ENCODE results near the gene ING2. TPM values are rescaled to one million over a fixed set of nuclear protein-coding genes. Genes with fewer than 3 reads are reported as not detected.

Gene ING2
- total RNA-seq, 1 donor from 2014 or later = 5.9 TPM

GRCh38 chr4:183504064-183504929, 561 bp upstream of the ING2 start:
- intact Hi-C loops (cut with micrococcal nuclease) = no loop called here
- Histone ChIP-seq H3K4me1 (peaks cover 41% of the 10 kb centered on the region), H3K36me3 (no peaks in the 10 kb centered on the region), H3K27me3 (ENCODE audit: low read depth) (no peaks in the 10 kb centered on the region), H3K4me3 (peak overlapping the region; percentile 97), H3K9me3 (replicated peaks) (no peaks in the 10 kb centered on the region), H3K27ac (replicated peaks) (peak overlapping the region; percentile 97)
- peak; percentile 35 for TF ChIP-seq CTCF (IDR thresholded peaks at IDR 0.05; ENCODE audit: borderline replicate concordance)
- DNase-seq = peak; percentile 100

GRCh38 chr4:183505611-183506388, 942 bp downstream of the ING2 start:
- peaks cover 7% of the 10 kb centered on the region for H3K36me3 ChIP-seq
- peak overlapping the region; percentile 97 for H3K27ac ChIP-seq (replicated peaks)
- peak overlapping the region; percentile 97 for H3K4me3 ChIP-seq
- no peaks in the 10 kb centered on the region for H3K27me3 ChIP-seq (ENCODE audit: low read depth)
- peaks cover 41% of the 10 kb centered on the region for H3K4me1 ChIP-seq
- no peak for TF ChIP-seq CTCF (IDR thresholded peaks at IDR 0.05; ENCODE audit: borderline replicate concordance)
- no peaks in the 10 kb centered on the region for H3K9me3 ChIP-seq (replicated peaks)
- intact Hi-C loops (cut with micrococcal nuclease) = no loop called here
- DNase-seq = peak; percentile 87

GRCh38 chr4:183506389-183506735, 1.5 kb downstream of the ING2 start:
- DNase-seq = no peak
- no peak for TF ChIP-seq CTCF (IDR thresholded peaks at IDR 0.05; ENCODE audit: borderline replicate concordance)
- intact Hi-C loops (cut with micrococcal nuclease) = no loop called here
- Histone ChIP-seq H3K27me3 (ENCODE audit: low read depth) (no peaks in the 10 kb centered on the region), H3K9me3 (replicated peaks) (no peaks in the 10 kb centered on the region), H3K27ac (replicated peaks) (peak overlapping the region; percentile 97), H3K4me1 (peaks cover 41% of the 10 kb centered on the region), H3K4me3 (peak overlapping the region; percentile 97), H3K36me3 (peaks cover 13% of the 10 kb centered on the region)

- no peak overlapping the region for H3K27ac ChIP-seq (replicated peaks)
- intact Hi-C loops (cut with micrococcal nuclease) = no loop called here
These were observed 3.3 kb downstream of the ING2 start for GRCh38 chr4:183507925-183508696.

More at GRCh38 chr4:183507925-183508696, 3.3 kb downstream of the ING2 start:
- Histone ChIP-seq H3K4me1 (peaks cover 37% of the 10 kb centered on the region), H3K27me3 (ENCODE audit: low read depth) (no peaks in the 10 kb centered on the region), H3K4me3 (no peak overlapping the region), H3K36me3 (peaks cover 13% of the 10 kb centered on the region), H3K9me3 (replicated peaks) (no peaks in the 10 kb centered on the region)
- DNase-seq = no peak
- TF ChIP-seq CTCF (IDR thresholded peaks at IDR 0.05; ENCODE audit: borderline replicate concordance) = no peak
